Common myeloid progenitor, CD34-positive (primary cell): ENCODE data around the gene NR5A2.

ENCODE experiments used
- CTCF ChIA-PET: fragments of 350-600 bp; sonication (Branson Sonifier 250); formaldehyde crosslinking; loops from one replicate; lab custom pipeline; 2021; ENCODE audit warnings: antibody characterized with exemption; lab: Charles Lee
- POLR2A ChIA-PET: fragments of 350-600 bp; sonication (Branson Sonifier 250); formaldehyde crosslinking; loops from one replicate; lab custom pipeline; 2021; ENCODE audit warnings: antibody characterized with exemption; lab: Charles Lee
- DNase-seq, 3 donors: peaks; one replicate each; pipeline versions ENCODE4 v3.0.0 to v3.0.0-alpha.2; 2013
- H3K27ac ChIP-seq, 2 experiments: 1 replicate in 1 of 2; 2 replicates in 1 of 2; pipeline ENCODE4 v1.7.0; 2013; ENCODE audit warnings: inconsistent platforms in 2 of 2, low read length in 2 of 2, mild to moderate bottlenecking in 2 of 2, low read depth in 1 of 2, moderate library complexity in 1 of 2; ENCODE audit not compliant: severe bottlenecking in 2 of 2, insufficient read depth in 1 of 2, poor library complexity in 1 of 2
- H3K27me3 ChIP-seq, 5 experiments: replicated peaks in 2 of 5; 1 replicate in 3 of 5; 2 replicates in 2 of 5; pipeline versions ENCODE4 v1.6.1 to v1.7.0; 2013; ENCODE audit warnings: low read length in 4 of 5, mild to moderate bottlenecking in 2 of 5, moderate library complexity in 2 of 5, inconsistent platforms in 1 of 5; ENCODE audit not compliant: insufficient read depth in 5 of 5, control insufficient read depth in 4 of 5
- H3K36me3 ChIP-seq, 4 experiments: 1 replicate in 2 of 4; 2 replicates in 2 of 4; pipeline versions ENCODE4 v1.6.1 to v1.7.0; 2013; ENCODE audit warnings: low read length in 3 of 4, control low read depth in 1 of 4, mild to moderate bottlenecking in 1 of 4; ENCODE audit not compliant: control insufficient read depth in 4 of 4, insufficient read depth in 4 of 4
- H3K4me1 ChIP-seq, 4 experiments: 1 replicate in 3 of 4; 2 replicates in 1 of 4; pipeline versions ENCODE4 v1.6.1 to v1.7.1; 2013; ENCODE audit warnings: low read length in 3 of 4, mild to moderate bottlenecking in 3 of 4, control low read depth in 1 of 4, inconsistent platforms in 1 of 4, moderate library complexity in 1 of 4; ENCODE audit not compliant: control insufficient read depth in 4 of 4, insufficient read depth in 4 of 4; ENCODE audit errors: control extremely low read depth in 1 of 4
- H3K4me3 ChIP-seq, 7 experiments: 1 replicate in 4 of 7; 2 replicates in 3 of 7; pipeline versions ENCODE4 v1.5.1 to v1.7.0; 2013; ENCODE audit warnings: mild to moderate bottlenecking in 7 of 7, low read length in 6 of 7, moderate library complexity in 6 of 7, inconsistent platforms in 2 of 7, low read depth in 2 of 7, control low read depth in 1 of 7; ENCODE audit not compliant: insufficient read depth in 4 of 7, control insufficient read depth in 1 of 7; ENCODE audit errors: extremely low read depth in 1 of 7
- H3K9me3 ChIP-seq, 5 experiments: 1 replicate in 4 of 5; 2 replicates in 1 of 5; pipeline versions ENCODE4 v1.6.1 to v1.7.1; 2013; ENCODE audit warnings: low read length in 4 of 5, mild to moderate bottlenecking in 2 of 5, inconsistent platforms in 1 of 5, low read depth in 1 of 5, moderate library complexity in 1 of 5; ENCODE audit not compliant: control insufficient read depth in 4 of 5, insufficient read depth in 2 of 5; ENCODE audit errors: control extremely low read depth in 1 of 5
- WGBS: methylation state at CpG from one replicate; pipeline ENCODE4 v1.1.5; 2013; ENCODE audit not compliant: insufficient coverage; 5-methylcytosine and 5-hydroxymethylcytosine counted together

Gene NR5A2

GRCh38 chr1:200178340-200178739 lies 150.8 kb downstream of the NR5A2 start:
- H3K4me3 ChIP-seq = no peak overlapping the region
- no peak overlapping the region for H3K27ac ChIP-seq
- no peaks in the 10 kb centered on the region for H3K36me3 ChIP-seq
- ChIA-PET CTCF (no interaction called here), POLR2A (no interaction called here)
- H3K9me3 ChIP-seq = no peaks in the 10 kb centered on the region
- WGBS = 100% methylated on average over 1 of the region's 2 CpGs
- peaks cover 0 to 11% (median 4%) of the 10 kb centered on the region in 4 experiments for H3K4me1 ChIP-seq
- no peaks in the 10 kb centered on the region for H3K27me3 ChIP-seq
- DNase-seq = no peak

GRCh38 chr1:200179126-200179780 lies 151.7 kb downstream of the NR5A2 start:
- no peaks in the 10 kb centered on the region for H3K27me3 ChIP-seq
- 98% methylated on average over 5 of the region's 8 CpGs for WGBS
- H3K4me3 ChIP-seq = no peak overlapping the region
- H3K27ac ChIP-seq = no peak overlapping the region
- no peaks in the 10 kb centered on the region for H3K9me3 ChIP-seq
- H3K4me1 ChIP-seq = peaks cover 3 to 20% (median 12%) of the 10 kb centered on the region in 4 experiments
- ChIA-PET POLR2A (no interaction called here), CTCF (no interaction called here)
- no peaks in the 10 kb centered on the region for H3K36me3 ChIP-seq
- no peak for DNase-seq

- Histone ChIP-seq H3K4me1 (peaks cover 4 to 23% (median 17%) of the 10 kb centered on the region in 4 experiments), H3K9me3 (no peaks in the 10 kb centered on the region), H3K27me3 (no peaks in the 10 kb centered on the region), H3K27ac (no peak overlapping the region), H3K4me3 (no peak overlapping the region), H3K36me3 (no peaks in the 10 kb centered on the region)
- DNase-seq = no peak
- ChIA-PET CTCF (no interaction called here), POLR2A (no interaction called here)
- 100% methylated on average over 4 of the region's 4 CpGs for WGBS
These were observed 152.3 kb downstream of the NR5A2 start for GRCh38 chr1:200179781-200180160.

- Histone ChIP-seq H3K36me3 (no peaks in the 10 kb centered on the region), H3K4me3 (no peak overlapping the region), H3K27me3 (no peaks in the 10 kb centered on the region), H3K9me3 (no peaks in the 10 kb centered on the region), H3K4me1 (peaks cover 8 to 28% (median 21%) of the 10 kb centered on the region in 4 experiments), H3K27ac (no peak overlapping the region)
- ChIA-PET POLR2A (no interaction called here), CTCF (no interaction called here)
- no peak for DNase-seq
- 88% methylated on average over 4 of the region's 4 CpGs for WGBS
These were observed 153.3 kb downstream of the NR5A2 start for GRCh38 chr1:200180821-200181220.

- no peak overlapping the region for H3K4me3 ChIP-seq
- ChIA-PET POLR2A (no interaction called here), CTCF (no interaction called here)
- no peak overlapping the region for H3K27ac ChIP-seq
- WGBS = no CpG with 5 or more reads among the region's 3 CpGs
- H3K4me1 ChIP-seq = peaks cover 8 to 28% (median 21%) of the 10 kb centered on the region in 4 experiments
- H3K9me3 ChIP-seq = no peaks in the 10 kb centered on the region
- no peak for DNase-seq
- H3K36me3 ChIP-seq = no peaks in the 10 kb centered on the region
- no peaks in the 10 kb centered on the region for H3K27me3 ChIP-seq
These were observed 154.4 kb downstream of the NR5A2 start for GRCh38 chr1:200181861-200182260.

- Histone ChIP-seq H3K27me3 (no peaks in the 10 kb centered on the region), H3K36me3 (no peaks in the 10 kb centered on the region), H3K27ac (no peak overlapping the region), H3K4me3 (no peak overlapping the region), H3K4me1 (peaks cover 8 to 28% (median 21%) of the 10 kb centered on the region in 4 experiments), H3K9me3 (no peaks in the 10 kb centered on the region)
- WGBS = 98% methylated on average over 5 of the region's 7 CpGs
- DNase-seq = no peak
- ChIA-PET CTCF (no interaction called here), POLR2A (no interaction called here)
These were observed 155.2 kb downstream of the NR5A2 start for GRCh38 chr1:200182701-200183100.

GRCh38 chr1:200183637-200184036 lies 156.1 kb downstream of the NR5A2 start:
- no peak overlapping the region for H3K4me3 ChIP-seq
- no CpG with 5 or more reads among the region's 2 CpGs for WGBS
- no peaks in the 10 kb centered on the region for H3K27me3 ChIP-seq
- POLR2A ChIA-PET = interaction anchor here (0.6 kb wide), 1 partner anchor 23 kb away, joined by 4 read pairs; no protein-coding TSS in a partner anchor
- no peaks in the 10 kb centered on the region for H3K36me3 ChIP-seq
- H3K4me1 ChIP-seq = peaks cover 8 to 28% (median 21%) of the 10 kb centered on the region in 4 experiments
- CTCF ChIA-PET = interaction anchor here (0.6 kb wide), 1 partner anchor 26 kb away, joined by 4 read pairs; no protein-coding TSS in a partner anchor
- H3K9me3 ChIP-seq = no peaks in the 10 kb centered on the region
- peak overlapping the region in 1 of 2 experiments; percentile 27 for H3K27ac ChIP-seq
- peak in 1 of 3 donors; percentile 3 for DNase-seq
